ENCODE results near the gene PARP9.

The PARP9 gene

GRCh38 chr3:122488262-122488973 lies 75.7 kb downstream of the PARP9 start:
- DNase-seq (ENCODE audit: low read depth, low spot score), result no peak

- no peak for DNase-seq (ENCODE audit: low read depth, low spot score)
These were observed 79.1 kb downstream of the PARP9 start for GRCh38 chr3:122484985-122485384.

GRCh38 chr3:122481390-122481789 lies 82.7 kb downstream of the PARP9 start:
- DNase-seq (ENCODE audit: low read depth, low spot score), result no peak
